GM18907 (cell line): ENCODE data around the gene HOXD12.

Experiments used
- ATAC-seq: cut with Tn5 transposase; IDR thresholded peaks from one replicate; pipeline ENCODE4 v1.9.1; 2021; ENCODE audit warnings: mild to moderate bottlenecking, moderate library complexity; ENCODE audit not compliant: unreplicated experiment

The HOXD12 gene

GRCh38 chr2:176105078-176105729, 5.6 kb downstream of the HOXD12 start:
- no peak for ATAC-seq

GRCh38 chr2:176105730-176106580, 6.4 kb downstream of the HOXD12 start:
- ATAC-seq: no peak

GRCh38 chr2:176106581-176107539, 7.3 kb downstream of the HOXD12 start, which contains the start of gene HOXD11:
HOXD11 (plus strand) TSS chr2:176107280; CDS start chr2:176107356, 76 bp downstream.
- no peak for ATAC-seq

GRCh38 chr2:176107731-176108181, 8.2 kb downstream of the HOXD12 start:
- ATAC-seq: no peak

GRCh38 chr2:176109192-176109901, 9.8 kb downstream of the HOXD12 start:
- ATAC-seq: no peak

- ATAC-seq: no peak
Observed at GRCh38 chr2:176109946-176110345, 10.4 kb downstream of the HOXD12 start.

- no peak for ATAC-seq
Observed at GRCh38 chr2:176110415-176111308, 11.1 kb downstream of the HOXD12 start.

GRCh38 chr2:176111309-176111663, 11.7 kb downstream of the HOXD12 start:
- no peak for ATAC-seq

- no peak for ATAC-seq
Observed at GRCh38 chr2:176111846-176112374, 12.3 kb downstream of the HOXD12 start.

- ATAC-seq: no peak
Observed at GRCh38 chr2:176112375-176113302, 13.0 kb downstream of the HOXD12 start.

- no peak for ATAC-seq
Observed at GRCh38 chr2:176114120-176114929, 14.7 kb downstream of the HOXD12 start.

GRCh38 chr2:176114930-176115625, 15.5 kb downstream of the HOXD12 start:
- ATAC-seq: no peak

- no peak for ATAC-seq
Observed at GRCh38 chr2:176115883-176116813, 16.6 kb downstream of the HOXD12 start, which contains the start of gene HOXD10. HOXD10 (plus strand) TSS chr2:176116778; CDS start chr2:176116834, 56 bp downstream.

- ATAC-seq: no peak
Observed at GRCh38 chr2:176117162-176117822, 17.7 kb downstream of the HOXD12 start.

- ATAC-seq: no peak
Observed at GRCh38 chr2:176117823-176118371, 18.3 kb downstream of the HOXD12 start.
